GM12865 (cell line): ENCODE measurements around the gene MAP2K3.

Source experiments
- DNase-seq: peaks from one replicate; pipeline ENCODE4 v3.0.0; 2010; ENCODE audit warnings: low read depth
- H3K4me3 ChIP-seq: 2 replicates; pipeline ENCODE4 v1.5.1; 2011; ENCODE audit warnings: mild to moderate bottlenecking, low read depth, low read length, control low read depth
- TF ChIP-seq, protein P1 (sequence below): IDR thresholded peaks from 2 replicates; pipeline ENCODE4 v1.5.1; 2011; ENCODE audit warnings: low read length, control low read depth, low read depth, inconsistent platforms; ENCODE audit not compliant: insufficient read depth; ENCODE audit errors: missing control alignments

The MAP2K3 gene

DNA sequence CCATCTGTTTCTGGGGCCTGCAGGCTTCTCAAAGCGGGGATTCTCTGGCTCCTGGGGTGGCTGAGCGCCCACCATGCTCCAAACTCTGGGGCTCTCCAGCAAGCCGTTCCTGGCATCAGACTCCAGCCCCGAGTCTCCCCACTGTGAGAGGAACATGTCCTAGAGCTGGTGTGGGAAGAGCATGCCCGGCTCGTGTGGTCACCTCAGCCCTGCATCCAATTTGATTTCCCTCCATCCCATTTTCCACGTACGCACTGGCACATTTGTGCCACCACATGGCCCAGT lies 68.4 kb downstream of the MAP2K3 start:
- TF ChIP-seq, protein P1, sequence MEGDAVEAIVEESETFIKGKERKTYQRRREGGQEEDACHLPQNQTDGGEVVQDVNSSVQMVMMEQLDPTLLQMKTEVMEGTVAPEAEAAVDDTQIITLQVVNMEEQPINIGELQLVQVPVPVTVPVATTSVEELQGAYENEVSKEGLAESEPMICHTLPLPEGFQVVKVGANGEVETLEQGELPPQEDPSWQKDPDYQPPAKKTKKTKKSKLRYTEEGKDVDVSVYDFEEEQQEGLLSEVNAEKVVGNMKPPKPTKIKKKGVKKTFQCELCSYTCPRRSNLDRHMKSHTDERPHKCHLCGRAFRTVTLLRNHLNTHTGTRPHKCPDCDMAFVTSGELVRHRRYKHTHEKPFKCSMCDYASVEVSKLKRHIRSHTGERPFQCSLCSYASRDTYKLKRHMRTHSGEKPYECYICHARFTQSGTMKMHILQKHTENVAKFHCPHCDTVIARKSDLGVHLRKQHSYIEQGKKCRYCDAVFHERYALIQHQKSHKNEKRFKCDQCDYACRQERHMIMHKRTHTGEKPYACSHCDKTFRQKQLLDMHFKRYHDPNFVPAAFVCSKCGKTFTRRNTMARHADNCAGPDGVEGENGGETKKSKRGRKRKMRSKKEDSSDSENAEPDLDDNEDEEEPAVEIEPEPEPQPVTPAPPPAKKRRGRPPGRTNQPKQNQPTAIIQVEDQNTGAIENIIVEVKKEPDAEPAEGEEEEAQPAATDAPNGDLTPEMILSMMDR, result no peak
- no peak for DNase-seq

DNA sequence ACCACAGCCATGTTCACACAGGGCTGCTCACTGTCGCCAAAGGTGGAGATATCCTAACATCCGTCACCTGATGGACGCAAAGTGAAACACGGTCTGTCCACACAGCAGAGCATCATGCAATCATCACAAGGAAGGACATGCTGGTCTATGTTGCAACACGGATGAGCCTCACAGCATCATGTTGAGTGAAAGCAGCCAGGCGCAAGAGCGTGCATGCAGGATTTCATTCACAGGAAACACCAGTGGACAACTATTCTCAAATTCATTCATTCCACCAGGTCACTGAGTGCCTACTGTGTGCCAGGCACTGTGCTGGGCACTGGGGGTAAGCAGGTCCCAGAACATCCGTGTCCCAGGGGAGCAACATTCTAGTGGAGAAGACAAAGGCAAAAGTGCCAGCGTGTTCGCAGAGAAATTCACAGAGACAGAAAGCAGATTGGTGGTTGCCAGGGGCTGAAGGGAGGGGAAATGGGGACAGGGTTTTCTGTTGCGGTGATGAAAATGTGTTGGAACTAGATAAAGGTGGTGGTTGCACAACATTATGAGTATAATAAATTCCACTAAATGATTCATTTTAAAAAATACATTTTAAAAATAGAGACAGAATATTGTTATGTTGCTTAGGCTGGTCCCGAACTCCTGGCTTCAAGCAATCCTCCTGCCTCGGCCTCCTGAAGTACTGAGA lies 69.0 kb downstream of the MAP2K3 start:
- TF ChIP-seq, protein P1, result no peak
- DNase-seq, result no peak
- H3K4me3 ChIP-seq, result no peak overlapping the region

More for the DNA sequence above, 68.4 kb downstream of the MAP2K3 start:
- no peak overlapping the region for H3K4me3 ChIP-seq

DNA sequence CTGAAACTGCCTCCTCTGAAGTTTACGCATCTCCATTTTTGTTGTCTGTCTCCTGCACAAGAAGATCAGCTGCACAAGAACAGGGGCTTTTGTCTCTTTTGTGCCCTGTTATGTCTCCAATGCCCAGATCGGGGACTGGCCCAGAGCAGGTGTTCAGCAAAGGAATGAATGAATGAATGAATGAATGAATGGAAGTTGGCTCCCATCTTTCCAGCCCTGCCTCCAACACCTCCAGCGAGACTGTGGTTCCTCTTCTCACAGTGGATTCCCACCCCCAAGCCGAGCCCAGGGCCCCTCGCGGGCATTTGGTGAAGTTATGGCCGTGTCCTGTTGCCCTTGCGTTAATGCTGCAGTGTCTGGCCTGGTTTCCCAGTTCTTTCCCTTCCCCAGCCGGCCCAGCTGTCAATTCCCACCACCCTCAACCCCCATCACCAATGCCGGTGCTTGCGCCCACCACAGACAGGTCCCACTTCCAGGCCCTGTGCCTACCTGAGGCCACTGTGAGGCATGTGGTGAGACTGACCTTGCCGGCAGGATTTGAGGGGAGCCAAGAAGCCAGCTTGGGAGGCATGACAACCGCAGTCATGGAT lies 70.4 kb downstream of the MAP2K3 start:
- DNase-seq, result no peak
- H3K4me3 ChIP-seq, result no peak overlapping the region
- TF ChIP-seq, protein P1, result no peak

- no peak overlapping the region for H3K4me3 ChIP-seq
- no peak for DNase-seq
- TF ChIP-seq, protein P1, result no peak
These were observed 71.1 kb downstream of the MAP2K3 start for GRCh38 chr17:21355586-21355985.

DNA sequence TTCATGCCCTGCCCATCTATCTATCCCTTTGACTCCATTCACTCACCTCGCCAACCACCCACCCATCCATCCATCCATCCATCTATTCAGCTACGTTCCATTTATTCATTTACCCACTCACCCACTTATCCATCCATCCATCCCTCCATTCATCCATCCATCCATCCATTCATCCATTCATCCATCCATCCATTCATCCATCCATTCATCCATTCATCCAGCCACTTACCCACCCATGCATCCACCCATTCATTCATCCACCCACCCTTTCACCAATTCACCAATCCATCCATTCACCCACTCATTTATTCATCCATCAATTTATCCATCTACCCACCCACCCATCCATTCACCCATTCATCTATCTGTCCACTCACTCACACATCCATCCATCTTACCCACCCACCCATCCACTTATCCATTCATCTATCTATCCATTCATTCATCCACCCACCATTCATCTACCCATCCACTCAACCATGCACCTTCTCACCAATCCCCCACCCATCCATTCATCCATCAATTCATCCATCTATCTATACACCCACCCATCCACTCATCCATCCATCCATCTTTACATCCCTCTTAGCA lies 72.1 kb downstream of the MAP2K3 start:
- TF ChIP-seq, protein P1, result no peak
- no peak for DNase-seq
- H3K4me3 ChIP-seq, result no peak overlapping the region

- TF ChIP-seq, protein P1, result no peak
These were observed 72.8 kb downstream of the MAP2K3 start for GRCh38 chr17:21357281-21357680.

More at GRCh38 chr17:21357281-21357680, 72.8 kb downstream of the MAP2K3 start:
- no peak overlapping the region for H3K4me3 ChIP-seq
- DNase-seq, result no peak
